Measurements from ENCODE around the gene DOCK2.
"Not testable (repeated sequence)": the region's sequence is repeated elsewhere in the genome, so short reads cannot be mapped to it uniquely, and the experiment has no call there.

The DOCK2 gene

GRCh38 chr5:170092455-170093101, 455.5 kb downstream of the DOCK2 start:
- no peak for DNase-seq (ENCODE audit: low read depth, low spot score)

GRCh38 chr5:170094329-170094728, 457.3 kb downstream of the DOCK2 start:
- not testable (repeated sequence) for DNase-seq (ENCODE audit: low read depth, low spot score)

GRCh38 chr5:170095646-170096045, 458.6 kb downstream of the DOCK2 start:
- DNase-seq (ENCODE audit: low read depth, low spot score), result no peak

GRCh38 chr5:170097934-170098333, 460.9 kb downstream of the DOCK2 start:
- DNase-seq (ENCODE audit: low read depth, low spot score), result no peak

- peak; percentile 34 for DNase-seq (ENCODE audit: low read depth, low spot score)
Observed at GRCh38 chr5:170100066-170100943, 463.2 kb downstream of the DOCK2 start.

GRCh38 chr5:170103447-170103846, 466.4 kb downstream of the DOCK2 start:
- no peak for DNase-seq (ENCODE audit: low read depth, low spot score)

- no peak for DNase-seq (ENCODE audit: low read depth, low spot score)
Observed at GRCh38 chr5:170104299-170104698, 467.2 kb downstream of the DOCK2 start.

- DNase-seq (ENCODE audit: low read depth, low spot score), result no peak
Observed at GRCh38 chr5:170104710-170105109, 467.6 kb downstream of the DOCK2 start.

- DNase-seq (ENCODE audit: low read depth, low spot score), result no peak
Observed at GRCh38 chr5:170105642-170106611, 468.9 kb downstream of the DOCK2 start, which contains the start of gene FOXI1. TSS of gene FOXI1 (plus strand) at chr5:170105897. CDS start at chr5:170105958, 61 bp downstream.

GRCh38 chr5:170107674-170108073, 470.6 kb downstream of the DOCK2 start:
- no peak for DNase-seq (ENCODE audit: low read depth, low spot score)

GRCh38 chr5:170108266-170108785, 471.3 kb downstream of the DOCK2 start:
- DNase-seq (ENCODE audit: low read depth, low spot score), result no peak

GRCh38 chr5:170109059-170110031, 472.3 kb downstream of the DOCK2 start:
- no peak for DNase-seq (ENCODE audit: low read depth, low spot score)

GRCh38 chr5:170110403-170111087, 473.5 kb downstream of the DOCK2 start:
- DNase-seq (ENCODE audit: low read depth, low spot score), result no peak

GRCh38 chr5:170111088-170111785, 474.2 kb downstream of the DOCK2 start:
- DNase-seq (ENCODE audit: low read depth, low spot score), result no peak

- no peak for DNase-seq (ENCODE audit: low read depth, low spot score)
Observed at GRCh38 chr5:170112876-170113521, 475.9 kb downstream of the DOCK2 start.

- no peak for DNase-seq (ENCODE audit: low read depth, low spot score)
Observed at GRCh38 chr5:170113522-170113900, 476.4 kb downstream of the DOCK2 start.

GRCh38 chr5:170114271-170114670, 477.2 kb downstream of the DOCK2 start:
- no peak for DNase-seq (ENCODE audit: low read depth, low spot score)

- no peak for DNase-seq (ENCODE audit: low read depth, low spot score)
Observed at GRCh38 chr5:170115925-170116324, 478.9 kb downstream of the DOCK2 start.

- no peak for DNase-seq (ENCODE audit: low read depth, low spot score)
Observed at GRCh38 chr5:170117736-170118135, 480.7 kb downstream of the DOCK2 start.
